ENCODE data around the gene ALG11. TPM values are rescaled to one million over a fixed set of nuclear protein-coding genes. Genes with fewer than 3 reads are reported as not detected.

ALG11 gene
- 7.6 and 19.2 TPM in 2 replicates for total RNA-seq (ENCODE audit: low replicate concordance)

GRCh38 chr13:52011632-52012511, at the start of gene ALG11:
Gene ALG11, plus strand, starts transcription at chr13:52012398. Its CDS starts 21 bp downstream, at chr13:52012419.

GRCh38 chr13:52010890-52011631, 1.1 kb upstream of the ALG11 start, which contains the start of gene ATP7B:
Gene ATP7B, minus strand, starts transcription at chr13:52011450. Its CDS starts 113 bp downstream, at chr13:52011337.

GRCh38 chr13:52024481-52024880, 12.3 kb downstream of the ALG11 start, which contains the start of gene UTP14C:
Gene UTP14C, plus strand, starts transcription at chr13:52024691. Its CDS starts 4,114 bp downstream, at chr13:52028805.

Other genes starting within 250 kb of the ALG11 start
- 2.3 and 5.2 TPM in 2 replicates for gene DHRS12, start 208.2 kb upstream of the ALG11 start, total RNA-seq (ENCODE audit: low replicate concordance)
- not detected in 2 replicates for gene TMEM272, start 167.2 kb upstream of the ALG11 start, total RNA-seq (ENCODE audit: low replicate concordance)
- gene CCDC70, start 150.4 kb upstream of the ALG11 start, total RNA-seq (ENCODE audit: low replicate concordance): not detected in 2 replicates
- 2.8 and 4.2 TPM in 2 replicates for gene ATP7B, start 948 bp upstream of the ALG11 start, total RNA-seq (ENCODE audit: low replicate concordance)
- gene UTP14C, start 12.3 kb downstream of the ALG11 start, total RNA-seq (ENCODE audit: low replicate concordance): 6.2 and 13.7 TPM in 2 replicates
- 0.15 TPM in 1 of 2 replicates, not detected in the other for gene NEK5, start 116.7 kb downstream of the ALG11 start, total RNA-seq (ENCODE audit: low replicate concordance)
- 5.6 and 9.9 TPM in 2 replicates for gene NEK3, start 147.2 kb downstream of the ALG11 start, total RNA-seq (ENCODE audit: low replicate concordance)